HEK293 (cell line): ENCODE measurements around the gene SGMS1.
A peak's percentile ranks its signal among the peaks of the same experiment; 100 is the strongest.

Source experiments
- CTCF ChIA-PET: fragments of 350-600 bp; formaldehyde crosslinking; extraction: SDS; loops from one replicate; lab custom pipeline; 2021; ENCODE audit warnings: antibody characterized with exemption; lab: Yijun Ruan, JAX
- POLR2A ChIA-PET: fragments of 300-600 bp; formaldehyde crosslinking; extraction: SDS; loops from one replicate; lab custom pipeline; 2020; ENCODE audit warnings: antibody characterized with exemption, inconsistent platforms; lab: Yijun Ruan, JAX
- H3K27ac ChIP-seq: fragments of 200-500 bp; sonication (Bioruptor generic); 2 replicates; pipeline ENCODE4 v1.5.1; 2014; ENCODE audit warnings: low read depth, low read length, control low read depth, inconsistent platforms; ENCODE audit errors: extremely low read depth
- H3K36me3 ChIP-seq, 2 experiments: fragments of 200-500 bp in 1 of 2; sonication (Bioruptor generic) in 1 of 2; 1 replicate in 1 of 2; 2 replicates in 1 of 2; pipeline ENCODE4 v1.5.1; 2014 to 2017; ENCODE audit warnings: inconsistent platforms in 2 of 2, low read length in 2 of 2; ENCODE audit not compliant: control insufficient read depth in 2 of 2, insufficient read depth in 1 of 2
- H3K4me1 ChIP-seq: fragments of 200-500 bp; sonication (Bioruptor generic); 2 replicates; pipeline ENCODE4 v1.5.1; 2014; ENCODE audit warnings: mild to moderate bottlenecking, low read length, inconsistent platforms; ENCODE audit not compliant: control insufficient read depth, insufficient read depth
- H3K4me3 ChIP-seq: 2 replicates; pipeline ENCODE4 v1.5.1; 2011; ENCODE audit warnings: low read depth, mild to moderate bottlenecking, control low read depth, low read length, moderate library complexity
- H3K9me3 ChIP-seq: fragments of 200-500 bp; sonication (Bioruptor generic); 2 replicates; pipeline ENCODE4 v1.5.1; 2014; ENCODE audit warnings: low read depth, low read length, inconsistent platforms; ENCODE audit not compliant: control insufficient read depth, insufficient read depth
- KLF7 ChIP-seq: fragments of 450-650 bp; formaldehyde crosslinking; IDR thresholded peaks from 2 replicates; pipeline ENCODE4 v1.5.1; 2016; ENCODE audit warnings: missing biosample characterization, missing genetic modification characterization, borderline replicate concordance
- PRDM2 ChIP-seq: fragments of 450-650 bp; formaldehyde crosslinking; IDR thresholded peaks from 2 replicates; pipeline ENCODE4 v1.5.1; 2016; ENCODE audit warnings: missing biosample characterization, missing genetic modification characterization, borderline replicate concordance
- SCRT2 ChIP-seq: fragments of 450-650 bp; formaldehyde crosslinking; IDR thresholded peaks from 2 replicates; pipeline ENCODE4 v1.5.1; 2016; ENCODE audit warnings: missing biosample characterization, missing genetic modification characterization
- SP2 ChIP-seq: fragments of 450-650 bp; formaldehyde crosslinking; IDR thresholded peaks from 2 replicates; pipeline ENCODE4 v1.5.1; 2016; ENCODE audit warnings: missing biosample characterization, missing genetic modification characterization
- ZBTB48 ChIP-seq: fragments of 450-650 bp; formaldehyde crosslinking; IDR thresholded peaks from 2 replicates; pipeline ENCODE4 v1.5.1; 2016; ENCODE audit warnings: missing biosample characterization, missing genetic modification characterization
- ZBTB6 ChIP-seq: fragments of 450-650 bp; formaldehyde crosslinking; IDR thresholded peaks from 2 replicates; pipeline ENCODE4 v1.5.1; 2017; ENCODE audit warnings: missing biosample characterization, missing genetic modification characterization
- ZNF211 ChIP-seq: fragments of 450-650 bp; formaldehyde crosslinking; IDR thresholded peaks from 2 replicates; pipeline ENCODE4 v1.5.1; 2016; ENCODE audit warnings: low read depth, missing biosample characterization, missing genetic modification characterization
- ZNF24 ChIP-seq: fragments of 450-650 bp; formaldehyde crosslinking; IDR thresholded peaks from 2 replicates; pipeline ENCODE4 v1.5.1; 2016; ENCODE audit warnings: missing biosample characterization, missing genetic modification characterization
- ZNF488 ChIP-seq: fragments of 450-650 bp; formaldehyde crosslinking; IDR thresholded peaks from 2 replicates; pipeline ENCODE4 v1.5.1; 2016; ENCODE audit warnings: missing biosample characterization, missing genetic modification characterization
- ZNF558 ChIP-seq: fragments of 450-650 bp; formaldehyde crosslinking; IDR thresholded peaks from 2 replicates; pipeline ENCODE4 v1.5.1; 2016; ENCODE audit warnings: missing biosample characterization, missing genetic modification characterization
- ZNF560 ChIP-seq: fragments of 450-650 bp; formaldehyde crosslinking; IDR thresholded peaks from 2 replicates; pipeline ENCODE4 v1.5.1; 2017; ENCODE audit warnings: missing biosample characterization, missing genetic modification characterization, borderline replicate concordance
- ZNF654 ChIP-seq: fragments of 450-650 bp; formaldehyde crosslinking; IDR thresholded peaks from 2 replicates; pipeline ENCODE4 v1.5.1; 2016; ENCODE audit warnings: low read depth, missing biosample characterization, missing genetic modification characterization
- ZSCAN18 ChIP-seq: fragments of 450-650 bp; formaldehyde crosslinking; IDR thresholded peaks from 2 replicates; pipeline ENCODE4 v1.5.1; 2016; ENCODE audit warnings: missing biosample characterization, missing genetic modification characterization
- ZSCAN23 ChIP-seq: fragments of 450-650 bp; formaldehyde crosslinking; IDR thresholded peaks from 2 replicates; pipeline ENCODE4 v1.5.1; 2016; ENCODE audit warnings: missing biosample characterization, missing genetic modification characterization
- TF ChIP-seq, protein P1 (sequence below): fragments of 450-650 bp; formaldehyde crosslinking; IDR thresholded peaks from 2 replicates; pipeline ENCODE4 v1.5.1; 2016; ENCODE audit warnings: missing biosample characterization, missing genetic modification characterization
- TF ChIP-seq, protein P2 (sequence below): fragments of 450-650 bp; formaldehyde crosslinking; IDR thresholded peaks from 2 replicates; pipeline ENCODE4 v1.5.1; 2016; ENCODE audit warnings: missing biosample characterization, missing genetic modification characterization

Gene SGMS1

GRCh38 chr10:50423448-50423847 is 200.3 kb downstream of the SGMS1 start (continued):
- TF ChIP-seq PRDM2 (tag by site-specific recombination) (no peak), ZBTB48 (no peak), ZNF560 (tag by site-specific recombination) (no peak)

- TF ChIP-seq ZNF24 (tag by site-specific recombination) (no peak), SCRT2 (peak; percentile 57)
- ChIA-PET CTCF (interaction anchor here (1.0 to 4.0 kb wide), 4 partner anchors 10 to 54 kb away, joined by 3 to 29 read pairs (median 4); no protein-coding TSS in a partner anchor), POLR2A (no interaction called here)
- Histone ChIP-seq H3K4me1 (0 out of 2 replicates have a peak, but pooled peaks cover 3% of the 10 kb centered on the region), H3K4me3 (no peak overlapping the region), H3K36me3 (no peaks in the 10 kb centered on the region), H3K9me3 (no peaks in the 10 kb centered on the region), H3K27ac (no peak overlapping the region)
Measured at GRCh38 chr10:50422259-50422658, 201.5 kb downstream of the SGMS1 start.

DNA sequence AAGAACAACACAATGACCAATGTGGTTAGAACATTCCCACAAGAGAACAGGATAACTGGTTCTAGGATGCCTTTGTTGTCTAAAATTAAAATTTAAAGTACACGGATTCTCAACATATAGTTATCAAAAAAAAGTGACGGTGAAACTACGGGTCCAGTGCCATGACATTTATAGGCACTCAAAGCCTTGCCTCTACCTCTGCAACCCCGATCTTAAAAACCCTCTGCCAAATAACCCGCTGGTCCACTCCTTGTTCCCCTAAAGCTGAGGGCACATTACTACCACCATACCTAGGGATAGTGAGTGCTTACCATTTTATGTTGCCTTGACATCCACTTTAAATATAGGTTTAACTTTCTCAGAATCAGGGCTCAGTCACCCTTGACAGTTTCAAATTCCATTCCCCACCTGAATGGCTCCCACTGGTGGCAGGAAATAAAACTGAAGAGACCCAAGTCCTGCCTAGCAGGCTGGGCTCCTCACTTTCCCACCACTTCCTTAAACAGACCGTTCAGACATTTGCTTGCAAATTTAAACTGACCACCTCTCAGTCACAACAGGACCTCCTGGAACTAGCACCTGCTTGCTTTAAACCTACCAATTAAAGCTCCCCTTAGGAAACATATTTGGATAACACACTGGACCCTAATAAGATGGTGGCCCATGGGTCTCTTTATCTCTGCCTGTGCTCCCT is 202.6 kb downstream of the SGMS1 start:
- POLR2A ChIA-PET: no interaction called here
- CTCF ChIA-PET: interaction anchor here (0.6 to 4.0 kb wide), 16 partner anchors 11 to 200 kb away, joined by 3 to 29 read pairs (median 3); no protein-coding TSS in a partner anchor
- H3K27ac ChIP-seq: no peak overlapping the region
- TF ChIP-seq ZNF488 (tag by site-specific recombination) (no peak), SP2 (tag by site-specific recombination) (no peak), ZSCAN18 (tag by site-specific recombination) (no peak), ZBTB6 (no peak), ZNF558 (no peak), ZNF24 (tag by site-specific recombination) (no peak), ZNF654 (tag by site-specific recombination) (0 out of 2 replicates have a peak, but pooled peaks have one; percentile 9), KLF7 (tag by site-specific recombination) (no peak), ZNF211 (tag by site-specific recombination) (no peak), ZSCAN23 (no peak)
- TF ChIP-seq, protein P1, sequence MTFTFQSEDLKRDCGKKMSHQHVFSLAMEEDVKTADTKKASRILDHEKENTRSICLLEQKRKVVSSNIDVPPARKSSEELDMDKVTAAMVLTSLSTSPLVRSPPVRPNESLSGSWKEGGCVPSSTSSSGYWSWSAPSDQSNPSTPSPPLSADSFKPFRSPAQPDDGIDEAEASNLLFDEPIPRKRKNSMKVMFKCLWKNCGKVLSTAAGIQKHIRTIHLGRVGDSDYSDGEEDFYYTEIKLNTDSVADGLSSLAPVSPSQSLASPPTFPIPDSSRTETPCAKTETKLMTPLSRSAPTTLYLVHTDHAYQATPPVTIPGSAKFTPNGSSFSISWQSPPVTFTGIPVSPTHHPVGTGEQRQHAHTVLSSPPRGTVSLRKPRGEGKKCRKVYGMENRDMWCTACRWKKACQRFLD (tag by site-specific recombination): no peak
- TF ChIP-seq, protein P2, sequence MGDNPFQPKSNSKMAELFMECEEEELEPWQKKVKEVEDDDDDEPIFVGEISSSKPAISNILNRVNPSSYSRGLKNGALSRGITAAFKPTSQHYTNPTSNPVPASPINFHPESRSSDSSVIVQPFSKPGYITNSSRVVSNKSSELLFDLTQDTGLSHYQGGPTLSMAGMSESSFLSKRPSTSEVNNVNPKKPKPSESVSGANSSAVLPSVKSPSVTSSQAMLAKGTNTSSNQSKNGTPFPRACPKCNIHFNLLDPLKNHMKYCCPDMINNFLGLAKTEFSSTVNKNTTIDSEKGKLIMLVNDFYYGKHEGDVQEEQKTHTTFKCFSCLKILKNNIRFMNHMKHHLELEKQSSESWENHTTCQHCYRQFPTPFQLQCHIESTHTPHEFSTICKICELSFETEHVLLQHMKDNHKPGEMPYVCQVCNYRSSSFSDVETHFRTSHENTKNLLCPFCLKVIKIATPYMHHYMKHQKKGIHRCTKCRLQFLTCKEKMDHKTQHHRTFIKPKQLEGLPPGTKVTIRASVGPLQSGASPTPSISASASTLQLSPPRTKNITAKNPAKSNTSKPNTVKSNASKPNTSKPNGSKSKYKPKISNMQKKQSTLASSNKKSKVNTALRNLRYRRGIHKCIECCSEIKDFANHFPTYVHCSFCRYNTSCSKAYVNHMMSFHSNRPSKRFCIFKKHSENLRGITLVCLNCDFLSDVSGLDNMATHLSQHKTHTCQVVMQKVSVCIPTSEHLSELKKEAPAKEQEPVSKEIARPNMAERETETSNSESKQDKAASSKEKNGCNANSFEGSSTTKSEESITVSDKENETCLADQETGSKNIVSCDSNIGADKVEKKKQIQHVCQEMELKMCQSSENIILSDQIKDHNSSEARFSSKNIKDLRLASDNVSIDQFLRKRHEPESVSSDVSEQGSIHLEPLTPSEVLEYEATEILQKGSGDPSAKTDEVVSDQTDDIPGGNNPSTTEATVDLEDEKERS (tag by site-specific recombination): no peak

More for the DNA sequence above, 202.6 kb downstream of the SGMS1 start:
- Histone ChIP-seq H3K9me3 (no peaks in the 10 kb centered on the region), H3K4me1 (0 out of 2 replicates have a peak, but pooled peaks cover 3% of the 10 kb centered on the region), H3K4me3 (no peak overlapping the region), H3K36me3 (no peaks in the 10 kb centered on the region)
